Measurements from ENCODE around the gene NPAS2.

Gene NPAS2

DNA sequence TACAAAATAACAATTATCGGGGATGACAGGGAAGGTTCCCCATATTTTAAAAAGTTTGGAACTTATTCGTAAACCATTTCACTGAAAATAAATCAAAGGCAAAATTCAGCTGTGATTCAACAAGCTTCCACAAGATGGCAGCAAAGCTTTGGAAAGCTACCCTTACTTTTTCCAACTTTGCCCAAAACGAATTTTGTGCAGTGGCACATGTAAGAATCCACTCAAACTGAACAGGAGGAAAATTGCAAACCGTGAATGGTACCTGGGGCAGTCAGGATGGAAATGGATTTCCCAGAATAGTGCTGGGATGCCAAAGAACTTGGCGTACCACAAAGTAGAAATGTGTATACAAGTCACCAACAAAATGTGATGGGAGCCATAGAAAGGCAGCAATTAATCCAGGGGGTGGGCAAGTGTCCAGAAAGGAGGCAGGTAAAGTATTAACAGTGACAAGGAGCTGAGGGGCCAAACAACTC is 192.8 kb downstream of the NPAS2 start:
- Mint-ChIP-seq H3K36me3 (ENCODE audit: low read depth) (peaks cover 50% of the 10 kb centered on the region), H3K4me1 (peaks cover 15% of the 10 kb centered on the region), H3K27ac (no peak overlapping the region), H3K4me3 (no peak overlapping the region), H3K27me3 (no peaks in the 10 kb centered on the region), H3K9me3 (no peaks in the 10 kb centered on the region)
- no peak for ATAC-seq
- peak; percentile 37 for DNase-seq

DNA sequence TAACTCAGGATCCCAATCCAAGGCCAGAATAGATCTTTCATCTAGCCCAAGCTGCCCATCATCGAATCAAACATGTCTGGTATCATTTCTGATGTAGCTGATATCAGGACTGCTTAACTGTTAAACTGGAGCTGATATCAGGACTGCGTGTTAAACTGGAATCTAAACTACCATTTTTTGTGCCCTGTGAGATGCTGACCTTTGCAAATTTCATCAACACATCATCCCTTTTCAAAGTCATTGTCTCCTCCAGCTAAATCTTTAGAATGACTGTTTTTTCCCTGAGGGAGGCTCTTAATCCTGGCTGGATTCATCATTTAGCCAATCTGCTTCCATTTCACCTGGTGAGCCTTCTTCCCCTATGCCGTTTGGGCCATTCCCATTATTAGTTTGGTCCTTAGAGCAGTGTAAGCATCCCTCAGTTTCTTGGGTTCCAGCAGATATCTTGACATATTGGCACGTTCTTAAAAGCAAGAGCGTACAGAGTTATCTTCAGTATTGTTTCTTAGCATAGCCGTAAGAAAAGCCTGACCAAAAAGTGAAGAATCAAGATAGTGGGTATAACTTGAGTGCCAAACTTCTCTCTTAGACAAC is 194.4 kb downstream of the NPAS2 start:
- peaks cover 7% of the 10 kb centered on the region for H3K4me1 Mint-ChIP-seq
- H3K9me3 Mint-ChIP-seq = no peaks in the 10 kb centered on the region
- DNase-seq = no peak
- no peak overlapping the region for H3K4me3 Mint-ChIP-seq
- H3K36me3 Mint-ChIP-seq (ENCODE audit: low read depth) = peaks cover 39% of the 10 kb centered on the region
- ATAC-seq = no peak
- no peaks in the 10 kb centered on the region for H3K27me3 Mint-ChIP-seq
- no peak overlapping the region for H3K27ac Mint-ChIP-seq

DNA sequence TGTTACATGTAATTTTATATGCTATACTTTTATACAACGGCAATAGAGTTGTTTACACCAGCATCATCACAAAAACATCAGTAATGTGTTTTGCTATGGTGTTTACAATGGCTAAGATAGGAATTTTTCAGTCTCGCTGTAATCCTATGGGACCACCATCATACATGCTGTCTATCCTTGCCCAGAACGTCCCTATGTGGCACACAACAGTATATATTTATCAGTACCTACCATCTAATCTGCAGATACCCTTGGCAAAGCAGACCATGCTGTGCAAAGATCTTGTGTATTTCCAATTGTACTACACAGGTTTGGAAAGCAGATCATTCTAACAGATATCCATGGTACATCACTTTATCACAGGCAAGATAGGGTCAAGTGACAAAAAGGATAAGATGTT is 197.4 kb downstream of the NPAS2 start:
- no peak overlapping the region for H3K4me3 Mint-ChIP-seq
- no peak for DNase-seq
- H3K9me3 Mint-ChIP-seq = no peaks in the 10 kb centered on the region
- ATAC-seq = no peak
- H3K27me3 Mint-ChIP-seq = no peaks in the 10 kb centered on the region
- no peak overlapping the region for H3K27ac Mint-ChIP-seq
- H3K4me1 Mint-ChIP-seq = no peaks in the 10 kb centered on the region
- H3K36me3 Mint-ChIP-seq (ENCODE audit: low read depth) = peaks cover 26% of the 10 kb centered on the region

DNA sequence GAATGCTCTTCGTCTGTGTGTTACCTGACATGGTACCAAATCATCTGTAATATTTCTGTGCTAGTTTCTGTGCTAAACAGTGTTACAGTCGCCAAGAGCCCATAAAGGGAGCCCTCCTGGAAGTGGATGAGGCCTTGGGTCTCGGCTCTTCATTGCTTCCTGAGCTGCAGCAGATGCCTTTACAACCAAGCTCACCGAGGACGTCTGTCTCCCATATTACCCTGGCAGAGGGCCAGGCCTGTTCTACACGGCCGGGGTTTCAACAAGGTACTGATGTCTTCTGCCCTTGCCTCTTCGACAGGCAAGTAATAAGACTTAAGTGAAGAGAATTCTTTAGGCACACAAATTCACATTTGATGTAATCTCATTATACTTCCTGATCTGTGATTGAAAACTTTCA is 199.0 kb downstream of the NPAS2 start:
- no peak overlapping the region for H3K4me3 Mint-ChIP-seq
- DNase-seq (no peak), ATAC-seq (no peak)
- peaks cover 18% of the 10 kb centered on the region for H3K36me3 Mint-ChIP-seq (ENCODE audit: low read depth)
- H3K27ac Mint-ChIP-seq = no peak overlapping the region
- H3K9me3 Mint-ChIP-seq = no peaks in the 10 kb centered on the region
- H3K27me3 Mint-ChIP-seq = no peaks in the 10 kb centered on the region
- H3K4me1 Mint-ChIP-seq = no peaks in the 10 kb centered on the region

DNA sequence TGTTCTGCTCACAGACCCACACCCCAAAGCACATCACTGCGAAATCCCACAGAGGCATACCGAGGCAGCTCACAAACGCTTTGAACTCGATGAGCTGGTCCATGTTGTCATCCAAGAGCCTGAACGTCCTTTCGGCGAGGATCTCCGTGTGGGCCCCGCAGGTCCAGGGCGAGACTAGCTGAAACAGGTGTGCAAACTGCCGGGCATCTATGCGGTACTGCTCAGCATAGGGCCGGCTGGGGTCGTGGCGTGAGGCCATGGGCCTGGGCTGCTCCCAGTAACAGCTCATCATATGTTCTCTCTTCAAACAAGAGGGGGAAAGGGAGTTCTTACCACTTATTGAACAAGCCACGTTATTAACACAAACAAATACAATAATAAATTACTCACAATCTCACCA is 202.3 kb downstream of the NPAS2 start:
- Mint-ChIP-seq H3K4me3 (no peak overlapping the region), H3K9me3 (no peaks in the 10 kb centered on the region), H3K36me3 (ENCODE audit: low read depth) (peaks cover 8% of the 10 kb centered on the region), H3K27me3 (no peaks in the 10 kb centered on the region), H3K4me1 (no peaks in the 10 kb centered on the region), H3K27ac (no peak overlapping the region)
- DNase-seq = no peak
- no peak for ATAC-seq

DNA sequence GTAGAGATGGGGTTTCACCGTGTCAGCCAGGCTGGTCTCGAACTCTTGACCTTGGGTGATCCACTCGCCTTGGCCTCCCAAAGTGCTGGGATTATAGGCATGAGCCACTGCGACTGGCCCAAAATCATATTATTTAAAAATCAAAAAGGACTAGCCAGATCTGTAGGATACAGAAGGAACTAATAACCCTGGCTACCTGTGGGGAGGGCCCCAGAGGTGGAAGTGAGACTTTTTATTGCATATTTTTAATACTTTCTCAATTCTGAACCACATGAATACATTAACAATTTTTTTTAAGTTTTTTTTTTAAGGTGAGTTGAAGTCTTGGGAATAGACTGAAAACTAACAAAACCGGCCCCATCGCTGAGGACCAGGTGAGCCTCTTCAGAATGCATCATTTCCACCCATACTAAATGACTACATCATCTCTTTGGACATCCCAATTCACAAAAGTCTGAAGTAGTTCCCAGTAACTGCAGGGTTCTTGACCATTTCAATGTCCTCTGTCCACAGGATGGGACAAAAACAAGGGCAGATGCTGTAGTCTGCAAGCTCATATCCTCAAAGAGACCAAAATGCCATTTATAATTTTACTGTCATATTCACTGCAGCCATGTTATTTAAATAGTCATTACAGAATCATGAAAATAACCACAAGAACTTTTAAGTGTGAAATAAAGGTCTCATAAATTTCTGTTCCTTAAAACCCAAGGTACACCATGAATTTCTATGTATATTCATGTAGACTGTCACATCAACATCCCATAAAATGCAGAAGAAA is 203.6 kb downstream of the NPAS2 start:
- H3K27ac Mint-ChIP-seq = no peak overlapping the region
- H3K4me3 Mint-ChIP-seq = no peak overlapping the region
- peaks cover 8% of the 10 kb centered on the region for H3K36me3 Mint-ChIP-seq (ENCODE audit: low read depth)

DNA sequence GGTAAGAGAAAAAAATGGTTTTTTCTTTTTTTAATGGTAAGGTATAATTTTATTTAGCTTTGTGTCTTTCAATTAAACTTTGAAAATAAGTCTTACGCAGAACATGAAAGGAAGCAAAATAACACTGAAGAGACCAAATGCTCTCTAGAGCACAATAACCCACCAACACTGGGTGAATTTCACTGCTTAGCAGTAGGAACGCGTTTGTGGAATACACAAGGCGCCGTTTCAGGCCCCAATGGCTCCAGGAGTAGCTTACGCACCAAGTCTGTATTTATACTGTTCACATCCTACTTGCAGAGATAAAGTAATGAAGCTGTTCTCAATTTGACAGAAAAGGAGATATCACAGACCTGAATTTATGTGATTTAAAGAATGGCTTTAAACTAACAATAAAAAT is 205.6 kb downstream of the NPAS2 start:
- Mint-ChIP-seq H3K27ac (no peak overlapping the region), H3K4me3 (no peak overlapping the region), H3K36me3 (ENCODE audit: low read depth) (peaks cover 5% of the 10 kb centered on the region), H3K9me3 (no peaks in the 10 kb centered on the region), H3K27me3 (no peaks in the 10 kb centered on the region), H3K4me1 (no peaks in the 10 kb centered on the region)
- ATAC-seq = no peak
- DNase-seq = no peak

More for the DNA sequence above, 203.6 kb downstream of the NPAS2 start:
- no peak for DNase-seq
- Mint-ChIP-seq H3K9me3 (no peaks in the 10 kb centered on the region), H3K27me3 (no peaks in the 10 kb centered on the region), H3K4me1 (no peaks in the 10 kb centered on the region)
- no peak for ATAC-seq

DNA sequence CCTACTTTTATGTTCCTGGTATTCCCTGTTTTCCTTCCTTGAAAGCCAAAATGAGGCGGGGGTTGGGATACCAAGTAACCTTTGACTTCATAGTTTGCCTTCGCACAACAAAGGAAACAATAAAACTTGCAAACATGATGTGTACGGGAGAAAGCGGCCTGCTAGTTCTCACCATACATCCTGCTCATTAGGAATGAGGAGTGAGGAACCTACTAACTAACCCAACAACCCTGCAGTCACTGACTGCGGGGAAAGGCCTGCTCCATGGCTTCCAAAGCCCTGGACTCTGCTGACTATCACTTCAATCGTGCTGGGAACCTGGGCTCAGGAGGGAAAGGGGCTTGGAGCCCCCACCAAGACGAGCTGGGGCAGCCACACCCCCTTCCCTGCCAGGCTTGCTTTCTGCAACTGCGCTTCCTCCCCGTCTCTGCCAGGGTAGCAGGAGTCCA is 206.3 kb downstream of the NPAS2 start:
- Mint-ChIP-seq H3K9me3 (no peaks in the 10 kb centered on the region), H3K4me3 (no peak overlapping the region), H3K27me3 (no peaks in the 10 kb centered on the region), H3K4me1 (no peaks in the 10 kb centered on the region), H3K36me3 (ENCODE audit: low read depth) (peaks cover 5% of the 10 kb centered on the region), H3K27ac (no peak overlapping the region)
- DNase-seq = no peak
- ATAC-seq = no peak

DNA sequence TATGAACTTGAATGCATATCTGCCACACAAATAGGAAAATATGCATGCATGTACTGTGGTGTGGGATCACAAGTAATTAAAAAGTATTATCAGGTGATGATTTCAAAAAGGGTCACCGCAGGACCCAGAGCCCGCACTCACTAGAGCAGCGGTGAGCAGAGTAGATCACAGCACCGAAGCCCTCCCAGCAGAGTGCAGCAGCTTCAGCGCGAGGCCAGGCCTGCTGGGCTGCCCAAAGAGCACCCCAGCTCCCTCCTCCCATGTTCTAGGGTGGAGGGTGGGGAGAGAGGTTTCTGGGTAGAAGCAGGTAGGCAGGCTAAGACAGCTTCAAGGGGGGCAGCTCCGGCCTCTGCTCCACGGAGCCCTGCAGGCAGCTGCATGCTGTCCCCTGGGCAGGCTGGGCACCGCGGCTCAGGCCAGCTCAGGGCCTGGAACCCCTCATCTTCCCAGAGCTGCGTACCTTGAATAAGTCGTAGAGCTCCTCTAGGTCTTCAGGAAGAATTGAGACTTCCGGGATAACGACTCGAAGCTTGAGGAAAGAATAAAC is 207.1 kb downstream of the NPAS2 start:
- no peaks in the 10 kb centered on the region for H3K4me1 Mint-ChIP-seq
- H3K36me3 Mint-ChIP-seq (ENCODE audit: low read depth) = peaks cover 5% of the 10 kb centered on the region
- no peak for DNase-seq
- H3K4me3 Mint-ChIP-seq = no peak overlapping the region
- no peak overlapping the region for H3K27ac Mint-ChIP-seq
- no peak for ATAC-seq
- H3K9me3 Mint-ChIP-seq = no peaks in the 10 kb centered on the region
- no peaks in the 10 kb centered on the region for H3K27me3 Mint-ChIP-seq

DNA sequence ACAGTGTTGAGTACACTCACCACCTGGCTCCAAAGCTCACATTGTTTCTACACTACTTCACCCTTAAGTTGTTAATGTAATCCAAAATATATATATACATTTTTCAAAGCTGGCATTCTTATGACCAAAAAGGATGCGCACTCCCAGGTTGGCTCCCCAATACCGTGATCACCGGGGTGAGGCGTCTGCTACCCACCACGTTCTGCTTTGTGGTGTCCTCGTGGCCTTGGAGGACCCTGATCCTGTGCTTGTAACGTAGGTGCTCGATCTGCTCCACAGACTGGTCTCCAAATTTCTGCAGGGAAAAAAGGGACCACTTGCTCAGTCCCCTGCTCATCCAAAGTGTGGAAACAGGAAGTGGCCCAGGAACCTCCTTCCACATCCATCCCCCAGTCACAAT is 207.9 kb downstream of the NPAS2 start:
- Mint-ChIP-seq H3K27me3 (no peaks in the 10 kb centered on the region), H3K9me3 (no peaks in the 10 kb centered on the region), H3K27ac (no peak overlapping the region), H3K4me3 (no peak overlapping the region), H3K36me3 (ENCODE audit: low read depth) (peaks cover 5% of the 10 kb centered on the region), H3K4me1 (no peaks in the 10 kb centered on the region)
- ATAC-seq (no peak), DNase-seq (no peak)

DNA sequence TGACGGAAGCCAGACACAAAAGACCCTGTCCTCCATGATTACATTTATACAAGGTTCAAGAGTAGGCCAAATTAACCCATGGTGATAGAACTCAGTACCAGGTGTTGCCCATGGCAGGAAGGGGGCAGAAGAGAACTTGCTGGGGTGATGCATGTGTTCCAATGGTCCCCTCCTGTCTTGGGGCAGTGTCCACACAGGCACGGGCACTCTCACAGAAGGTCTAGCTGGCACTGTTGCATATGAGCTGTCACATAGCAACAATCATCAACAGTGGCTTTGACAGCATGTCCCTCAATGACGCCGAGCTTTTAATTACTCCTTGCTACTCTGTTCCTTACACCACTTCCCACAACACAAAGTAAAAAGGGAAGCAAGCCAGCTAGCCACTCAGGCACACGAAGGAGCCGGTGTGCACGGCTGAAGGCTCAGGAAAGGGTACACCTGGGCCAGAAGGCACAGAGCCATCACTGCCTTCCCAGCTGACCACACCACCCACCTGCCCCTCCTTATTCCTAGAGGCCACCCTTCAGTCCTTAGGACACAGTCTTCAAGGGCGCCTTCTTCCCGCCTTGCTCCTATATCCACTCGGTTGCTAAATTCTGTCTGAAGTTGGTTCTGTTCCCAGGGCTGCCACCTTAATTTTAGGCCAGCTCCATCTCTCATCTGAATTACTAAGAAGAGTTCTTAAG is 211.1 kb downstream of the NPAS2 start:
- no peaks in the 10 kb centered on the region for H3K27me3 Mint-ChIP-seq
- no peaks in the 10 kb centered on the region for H3K36me3 Mint-ChIP-seq (ENCODE audit: low read depth)
- no peak overlapping the region for H3K4me3 Mint-ChIP-seq
- no peaks in the 10 kb centered on the region for H3K9me3 Mint-ChIP-seq
- ATAC-seq = no peak
- no peaks in the 10 kb centered on the region for H3K4me1 Mint-ChIP-seq
- no peak for DNase-seq
- H3K27ac Mint-ChIP-seq = no peak overlapping the region

DNA sequence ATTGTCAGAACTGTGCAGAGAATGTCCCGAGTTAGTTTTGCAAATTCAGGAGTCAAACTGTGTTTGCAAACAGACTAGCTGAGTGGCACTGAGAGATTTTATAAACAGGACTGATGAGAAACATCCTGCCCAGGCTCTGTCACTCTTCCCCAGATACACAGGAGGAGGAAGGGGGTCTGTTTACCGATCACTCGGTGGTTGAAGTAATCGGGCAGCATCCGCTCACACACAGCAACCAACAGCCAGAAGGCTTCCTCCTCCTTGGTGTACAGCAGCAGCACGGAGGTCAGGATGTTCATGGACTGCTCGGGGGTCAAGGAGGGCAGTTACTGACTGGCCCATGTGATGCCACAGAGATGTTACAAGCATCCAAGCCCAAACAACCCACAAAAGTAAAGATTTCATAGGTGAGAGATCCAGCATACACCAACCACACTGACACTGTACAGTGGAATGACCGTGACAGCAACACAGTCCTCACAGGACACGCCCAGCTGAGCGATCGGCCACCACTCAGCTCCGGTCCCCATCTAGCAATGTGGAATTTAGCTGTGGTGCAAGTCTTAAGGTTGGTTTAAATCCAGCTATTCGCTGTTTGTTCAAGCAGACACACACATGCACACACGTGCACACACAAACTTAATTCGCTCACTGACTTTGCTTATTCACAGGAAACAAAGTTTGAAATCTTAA is 212.3 kb downstream of the NPAS2 start:
- no peaks in the 10 kb centered on the region for H3K4me1 Mint-ChIP-seq
- ATAC-seq (no peak), DNase-seq (no peak)
- H3K36me3 Mint-ChIP-seq (ENCODE audit: low read depth) = no peaks in the 10 kb centered on the region
- no peak overlapping the region for H3K27ac Mint-ChIP-seq
- H3K27me3 Mint-ChIP-seq = no peaks in the 10 kb centered on the region
- no peaks in the 10 kb centered on the region for H3K9me3 Mint-ChIP-seq
- H3K4me3 Mint-ChIP-seq = no peak overlapping the region

DNA sequence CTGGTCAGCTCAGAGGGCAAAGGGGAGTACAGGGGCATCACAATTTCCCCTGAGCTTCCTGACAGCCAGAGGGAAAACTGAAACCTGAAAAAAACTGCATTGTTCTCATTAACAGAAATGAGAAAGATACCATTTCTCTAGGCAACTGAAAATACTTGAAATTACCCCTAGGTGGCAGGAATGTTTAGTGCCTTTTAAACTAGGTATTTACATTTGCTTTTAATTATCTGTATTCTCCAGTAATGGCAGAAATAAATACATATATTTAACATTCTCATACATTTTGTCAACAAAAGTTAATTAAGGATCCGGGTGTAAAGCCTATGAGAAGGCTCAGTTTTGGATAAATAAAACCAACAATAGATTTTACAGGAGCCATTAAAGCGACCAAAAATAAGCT is 216.6 kb downstream of the NPAS2 start:
- Mint-ChIP-seq H3K9me3 (no peaks in the 10 kb centered on the region), H3K36me3 (ENCODE audit: low read depth) (no peaks in the 10 kb centered on the region), H3K27ac (no peak overlapping the region), H3K27me3 (no peaks in the 10 kb centered on the region), H3K4me1 (no peaks in the 10 kb centered on the region), H3K4me3 (no peak overlapping the region)
- no peak for ATAC-seq
- DNase-seq = no peak

DNA sequence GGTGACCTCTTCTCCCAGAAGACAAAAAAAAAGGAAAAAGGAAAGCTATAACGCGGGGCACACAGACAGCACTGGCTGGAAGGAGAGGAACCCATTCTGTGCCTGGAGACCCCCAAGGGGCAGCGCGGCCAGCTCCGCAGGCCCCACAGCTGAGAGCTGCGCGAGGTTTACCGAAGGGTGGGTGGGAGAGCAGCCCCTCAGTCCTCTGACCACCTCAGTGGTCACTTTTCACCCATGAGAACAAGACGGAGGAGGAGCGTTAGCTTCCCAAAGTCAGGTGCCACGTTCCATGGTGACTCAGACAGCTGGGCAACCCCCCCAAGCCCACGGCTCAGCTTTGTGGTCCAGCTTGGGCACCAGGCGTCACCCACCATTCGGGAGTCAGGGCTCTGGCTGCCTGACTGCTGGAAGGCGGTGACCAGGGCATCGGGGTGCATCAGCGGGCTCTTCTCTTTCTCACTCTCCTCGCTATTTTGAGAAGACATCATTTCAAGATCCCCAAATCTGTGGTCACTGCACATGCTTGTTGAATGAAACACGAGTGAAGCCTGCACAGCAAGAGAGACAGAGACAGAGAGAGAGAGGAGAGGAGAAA is 217.3 kb downstream of the NPAS2 start:
- no peak overlapping the region for H3K4me3 Mint-ChIP-seq
- H3K36me3 Mint-ChIP-seq (ENCODE audit: low read depth) = no peaks in the 10 kb centered on the region
- no peak for ATAC-seq
- no peak overlapping the region for H3K27ac Mint-ChIP-seq
- H3K27me3 Mint-ChIP-seq = no peaks in the 10 kb centered on the region
- H3K4me1 Mint-ChIP-seq = no peaks in the 10 kb centered on the region
- no peak for DNase-seq
- H3K9me3 Mint-ChIP-seq = no peaks in the 10 kb centered on the region

Data from activated naive CD8-positive, alpha-beta T cell treated with anti-CD3 and anti-CD28 coated beads, Interleukin-2, amount 50 U/mL, for 24 hours (primary cell).